Measurements from ENCODE around the gene IL1RL1.

Gene IL1RL1

GRCh38 chr2:102355526-102356380 is 44.4 kb downstream of the IL1RL1 start, which contains the start of gene IL18R1 (continued):
- peak; percentile 44; the same call in 1 of the 2 replicates for TF ChIP-seq ZBTB8A (tag by site-specific recombination; IDR thresholded peaks at IDR 0.05)
- TF ChIP-seq ZNF366 (tag by site-specific recombination; conservative IDR thresholded peaks at IDR 0.05) = no peak
- TF ChIP-seq ZEB2 (tag by site-specific recombination; IDR thresholded peaks at IDR 0.05) = 0 out of 2 replicates have a peak, but pooled peaks have one; percentile 43
- TF ChIP-seq ZNF660 (tag by site-specific recombination; IDR thresholded peaks at IDR 0.05) = peak; percentile 68; the same call in 1 of the 2 replicates
- peak; percentile 36 for TF ChIP-seq PATZ1 (tag by site-specific recombination; IDR thresholded peaks at IDR 0.05)
- TF ChIP-seq ZNF561 (tag by site-specific recombination; IDR thresholded peaks at IDR 0.05; ENCODE audit: borderline replicate concordance) = peak; percentile 69; the same call in 1 of the 2 replicates
- no peak for TF ChIP-seq PRDM10 (tag by site-specific recombination; IDR thresholded peaks at IDR 0.05)
- peak; percentile 74 for TF ChIP-seq ZBTB26 (tag by site-specific recombination; optimal IDR thresholded peaks at IDR 0.05)
- no peak for TF ChIP-seq ZNF488 (tag by site-specific recombination; IDR thresholded peaks at IDR 0.05)
- 0 out of 2 replicates have a peak, but pooled peaks have one; percentile 13 for TF ChIP-seq ZBTB17 (tag by site-specific recombination; IDR thresholded peaks at IDR 0.05)
- TF ChIP-seq ZNF239 (tag by site-specific recombination; IDR thresholded peaks at IDR 0.05) = no peak
- TF ChIP-seq ZNF654 (tag by site-specific recombination; IDR thresholded peaks at IDR 0.05; ENCODE audit: low read depth) = peak; percentile 22; the same call in 1 of the 2 replicates
- TF ChIP-seq IKZF3 (tag by site-specific recombination; IDR thresholded peaks at IDR 0.05) = peak; percentile 66
- TF ChIP-seq ZNF777 (tag by site-specific recombination; IDR thresholded peaks at IDR 0.05; ENCODE audit: borderline replicate concordance) = no peak

GRCh38 chr2:102356381-102356712 is 45.0 kb downstream of the IL1RL1 start:
- ChIA-PET CTCF (interaction anchor here (0.6 to 1.0 kb wide), 8 partner anchors 12 to 1231 kb away, joined by 3 to 5 read pairs (median 4); no protein-coding TSS in a partner anchor), POLR2A (no interaction called here)
- Histone ChIP-seq H3K9me3 (ENCODE audit: control insufficient read depth, insufficient read depth, low read depth, low read length) (no peaks in the 10 kb centered on the region), H3K4me3 (ENCODE audit: low read depth, low read length) (peak overlapping the region; percentile 52), H3K27ac (ENCODE audit: extremely low read depth, low read depth, low read length) (no peak overlapping the region), H3K36me3 (ENCODE audit: control insufficient read depth in 2 of 2, insufficient read depth in 1 of 2, low read length in 2 of 2) (no peaks in the 10 kb centered on the region), H3K4me1 (ENCODE audit: control insufficient read depth, insufficient read depth, low read length) (no peaks in the 10 kb centered on the region)
- no peak for TF ChIP-seq ZNF10 (tag by site-specific recombination; IDR thresholded peaks at IDR 0.05)
- TF ChIP-seq ZNF488 (tag by site-specific recombination; IDR thresholded peaks at IDR 0.05) = no peak
- TF ChIP-seq PRDM1 (tag by site-specific recombination; IDR thresholded peaks at IDR 0.05) = no peak
- TF ChIP-seq ZNF223 (tag by site-specific recombination; IDR thresholded peaks at IDR 0.05) = no peak
- no peak for TF ChIP-seq ZNF23 (tag by site-specific recombination; IDR thresholded peaks at IDR 0.05; ENCODE audit: borderline replicate concordance)
- no peak for TF ChIP-seq HOXC10 (CRISPR knock-in tag; IDR thresholded peaks at IDR 0.05)
